Esophagus squamous epithelium (tissue), 4 donors: Measurements from ENCODE around the gene MRPS31.

Experiments
- CTCF ChIP-seq, 6 experiments: fragments of 450-650 bp in 4 of 6; fragments of 200-600 bp in 2 of 6; sonication (generic) in 2 of 6; IDR thresholded peaks; one replicate each; pipeline ENCODE4 v1.5.1; 2016 to 2019; ENCODE audit warnings: antibody characterized with exemption in 6 of 6, mild to moderate bottlenecking in 4 of 6, moderate library complexity in 4 of 6
- POLR2A ChIP-seq, 4 donors: fragments of 450-650 bp; IDR thresholded peaks; one replicate each; pipeline ENCODE4 v1.6.1; 2017; ENCODE audit warnings: antibody characterized with exemption in 4 of 4, mild to moderate bottlenecking in 4 of 4, moderate library complexity in 3 of 4

GRCh38 chr13:40762849-40763248, 8.1 kb downstream of the MRPS31 start:
- TF ChIP-seq POLR2A (IDR thresholded peaks at IDR 0.05) (no peak), CTCF (IDR thresholded peaks at IDR 0.05) (no peak)
